ENCODE data around the gene ANKRD33B. TPM values are rescaled to one million over a fixed set of nuclear protein-coding genes. Genes with fewer than 3 reads are reported as not detected.

Gene ANKRD33B
- total RNA-seq, 4 donors from 2014 or later = 4.4 to 17.2 (median 5.9) TPM

- H3K9me3 ChIP-seq = no peaks in the 10 kb centered on the region
- H3K27ac ChIP-seq = peak overlapping the region in 3 of 4 donors; percentile 43 to 67 (median 57)
- WGBS, 2 donors (ENCODE audit: low coverage in 1 of 2) = 13 to 33% methylated on average over 4 to 8 of the region's 17 CpGs
- H3K36me3 ChIP-seq = no peaks in the 10 kb centered on the region
- peaks cover 0 to 22% (median 5%) of the 10 kb centered on the region in 3 donors for H3K4me1 ChIP-seq
- H3K27me3 ChIP-seq = peaks cover 55% of the 10 kb centered on the region
- TF ChIP-seq EP300 (IDR thresholded peaks at IDR 0.05) (no peak), POLR2A (IDR thresholded peaks at IDR 0.05) (no peak), POLR2AphosphoS5 (IDR thresholded peaks at IDR 0.05) (no peak), CTCF (IDR thresholded peaks at IDR 0.05) (no peak)
- no peak for ATAC-seq
- no peak overlapping the region for H3K4me3 ChIP-seq
Observed at GRCh38 chr5:10533226-10533625, 30.6 kb upstream of the ANKRD33B start.

GRCh38 chr5:10534561-10535530 is 29.0 kb upstream of the ANKRD33B start:
- 57 to 70% methylated on average over 16 to 21 of the region's 23 CpGs for WGBS, 2 donors (ENCODE audit: low coverage in 1 of 2)
- no peak for ATAC-seq
- Histone ChIP-seq H3K27ac (peak overlapping the region in 3 of 4 donors; percentile 41 to 67 (median 57)), H3K9me3 (no peaks in the 10 kb centered on the region), H3K36me3 (no peaks in the 10 kb centered on the region), H3K4me3 (no peak overlapping the region), H3K4me1 (peaks cover 0 to 22% (median 5%) of the 10 kb centered on the region in 3 donors), H3K27me3 (peaks cover 71% of the 10 kb centered on the region)
- TF ChIP-seq CTCF (IDR thresholded peaks at IDR 0.05) (no peak), POLR2AphosphoS5 (IDR thresholded peaks at IDR 0.05) (peak; percentile 43)

- no peak for TF ChIP-seq CTCF (IDR thresholded peaks at IDR 0.05)
- no peak for TF ChIP-seq POLR2AphosphoS5 (IDR thresholded peaks at IDR 0.05)
- no peak for TF ChIP-seq EP300 (IDR thresholded peaks at IDR 0.05)
- TF ChIP-seq POLR2A (IDR thresholded peaks at IDR 0.05) = no peak
- WGBS, 2 donors (ENCODE audit: low coverage in 1 of 2) = 43 to 74% methylated on average over 2 to 3 of the region's 3 CpGs
- Histone ChIP-seq H3K4me1 (peaks cover 0 to 22% (median 5%) of the 10 kb centered on the region in 3 donors), H3K4me3 (no peak overlapping the region), H3K36me3 (no peaks in the 10 kb centered on the region), H3K27me3 (peaks cover 71% of the 10 kb centered on the region), H3K27ac (no peak overlapping the region), H3K9me3 (no peaks in the 10 kb centered on the region)
- ATAC-seq = no peak
Observed at GRCh38 chr5:10536511-10536910, 27.4 kb upstream of the ANKRD33B start.

GRCh38 chr5:10536931-10537579 is 26.8 kb upstream of the ANKRD33B start:
- 10 to 24% methylated on average over 9 to 12 of the region's 13 CpGs for WGBS, 2 donors (ENCODE audit: low coverage in 1 of 2)
- peaks cover 71% of the 10 kb centered on the region for H3K27me3 ChIP-seq
- no peak overlapping the region for H3K4me3 ChIP-seq
- peaks cover 0 to 22% (median 5%) of the 10 kb centered on the region in 3 donors for H3K4me1 ChIP-seq
- no peaks in the 10 kb centered on the region for H3K36me3 ChIP-seq
- TF ChIP-seq CTCF (IDR thresholded peaks at IDR 0.05) (no peak), EP300 (IDR thresholded peaks at IDR 0.05) (no peak), POLR2AphosphoS5 (IDR thresholded peaks at IDR 0.05) (no peak), POLR2A (IDR thresholded peaks at IDR 0.05) (no peak)
- no peak for ATAC-seq
- H3K9me3 ChIP-seq = no peaks in the 10 kb centered on the region
- no peak overlapping the region for H3K27ac ChIP-seq
